ENCODE results near the gene FTO.

FTO gene

GRCh38 chr16:54194334-54194743 is 490.4 kb downstream of the FTO start:
- H3K9me3 ChIP-seq, result no peaks in the 10 kb centered on the region
- no peak overlapping the region for H3K27ac ChIP-seq
- no peaks in the 10 kb centered on the region for H3K36me3 ChIP-seq
- H3K4me1 ChIP-seq (ENCODE audit: control insufficient read depth in 1 of 2, insufficient read depth in 1 of 2, low read depth in 1 of 2, low read length in 1 of 2), result no peaks in the 10 kb centered on the region
- H3K4me3 ChIP-seq (ENCODE audit: low read depth in 1 of 2, low read length in 1 of 2), result no peak overlapping the region
- H3K27me3 ChIP-seq, result no peaks in the 10 kb centered on the region
- TF ChIP-seq CTCF (IDR thresholded peaks at IDR 0.05), result no peak

GRCh38 chr16:54197758-54198157 is 493.8 kb downstream of the FTO start:
- no peak overlapping the region for H3K27ac ChIP-seq
- H3K9me3 ChIP-seq, result no peaks in the 10 kb centered on the region
- no peak for TF ChIP-seq CTCF (IDR thresholded peaks at IDR 0.05)
- H3K4me1 ChIP-seq (ENCODE audit: control insufficient read depth in 1 of 2, insufficient read depth in 1 of 2, low read depth in 1 of 2, low read length in 1 of 2), result no peaks in the 10 kb centered on the region
- no peaks in the 10 kb centered on the region for H3K36me3 ChIP-seq
- H3K27me3 ChIP-seq, result no peaks in the 10 kb centered on the region
- no peak overlapping the region for H3K4me3 ChIP-seq (ENCODE audit: low read depth in 1 of 2, low read length in 1 of 2)

- H3K27me3 ChIP-seq, result no peaks in the 10 kb centered on the region
- H3K4me1 ChIP-seq (ENCODE audit: control insufficient read depth in 1 of 2, insufficient read depth in 1 of 2, low read depth in 1 of 2, low read length in 1 of 2), result no peaks in the 10 kb centered on the region
- H3K27ac ChIP-seq, result no peak overlapping the region
- no peak for TF ChIP-seq CTCF (IDR thresholded peaks at IDR 0.05)
- no peak overlapping the region for H3K4me3 ChIP-seq (ENCODE audit: low read depth in 1 of 2, low read length in 1 of 2)
- no peaks in the 10 kb centered on the region for H3K9me3 ChIP-seq
- no peaks in the 10 kb centered on the region for H3K36me3 ChIP-seq
Measured at GRCh38 chr16:54199487-54200160, 495.7 kb downstream of the FTO start.

DNA sequence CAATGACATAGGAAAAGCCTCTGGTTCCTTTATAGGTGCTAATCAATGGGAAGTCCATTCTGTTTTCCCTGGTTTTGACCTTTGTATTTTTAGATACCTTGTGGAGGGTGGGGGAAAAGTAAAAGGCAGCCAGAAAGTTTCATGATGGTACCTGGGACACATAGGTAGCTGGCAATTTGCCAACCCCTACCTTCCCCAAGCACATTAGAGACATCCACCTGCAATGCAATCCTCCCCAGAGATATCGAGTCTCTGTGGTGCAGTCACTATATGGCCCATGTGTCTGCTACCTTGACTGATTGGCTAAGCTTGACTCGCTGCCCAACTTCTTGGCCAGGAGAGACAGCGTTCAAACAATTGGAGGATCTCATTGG is 496.2 kb downstream of the FTO start:
- TF ChIP-seq CTCF (IDR thresholded peaks at IDR 0.05), result no peak
- Histone ChIP-seq H3K27ac (no peak overlapping the region), H3K4me3 (ENCODE audit: low read depth in 1 of 2, low read length in 1 of 2) (no peak overlapping the region), H3K36me3 (no peaks in the 10 kb centered on the region), H3K9me3 (no peaks in the 10 kb centered on the region), H3K4me1 (ENCODE audit: control insufficient read depth in 1 of 2, insufficient read depth in 1 of 2, low read depth in 1 of 2, low read length in 1 of 2) (no peaks in the 10 kb centered on the region), H3K27me3 (no peaks in the 10 kb centered on the region)

- no peaks in the 10 kb centered on the region for H3K36me3 ChIP-seq
- H3K27me3 ChIP-seq, result no peaks in the 10 kb centered on the region
- no peaks in the 10 kb centered on the region for H3K9me3 ChIP-seq
- no peak overlapping the region for H3K27ac ChIP-seq
- TF ChIP-seq CTCF (IDR thresholded peaks at IDR 0.05), result no peak
- no peaks in the 10 kb centered on the region for H3K4me1 ChIP-seq (ENCODE audit: control insufficient read depth in 1 of 2, insufficient read depth in 1 of 2, low read depth in 1 of 2, low read length in 1 of 2)
- no peak overlapping the region for H3K4me3 ChIP-seq (ENCODE audit: low read depth in 1 of 2, low read length in 1 of 2)
Measured at GRCh38 chr16:54200720-54201119, 496.8 kb downstream of the FTO start.

Measured in neutrophil (primary cell).